Measurements from ENCODE around the gene EBPL. TPM values are rescaled to one million over a fixed set of nuclear protein-coding genes. Genes with fewer than 3 reads are reported as not detected.

EBPL gene
- total and polyA plus RNA-seq, 9 of the 15 experiments (the other 6 are each of a cell fraction or from before 2014, with no cell fraction given), result 5.2 to 68.3 (median 43.0) TPM

DNA sequence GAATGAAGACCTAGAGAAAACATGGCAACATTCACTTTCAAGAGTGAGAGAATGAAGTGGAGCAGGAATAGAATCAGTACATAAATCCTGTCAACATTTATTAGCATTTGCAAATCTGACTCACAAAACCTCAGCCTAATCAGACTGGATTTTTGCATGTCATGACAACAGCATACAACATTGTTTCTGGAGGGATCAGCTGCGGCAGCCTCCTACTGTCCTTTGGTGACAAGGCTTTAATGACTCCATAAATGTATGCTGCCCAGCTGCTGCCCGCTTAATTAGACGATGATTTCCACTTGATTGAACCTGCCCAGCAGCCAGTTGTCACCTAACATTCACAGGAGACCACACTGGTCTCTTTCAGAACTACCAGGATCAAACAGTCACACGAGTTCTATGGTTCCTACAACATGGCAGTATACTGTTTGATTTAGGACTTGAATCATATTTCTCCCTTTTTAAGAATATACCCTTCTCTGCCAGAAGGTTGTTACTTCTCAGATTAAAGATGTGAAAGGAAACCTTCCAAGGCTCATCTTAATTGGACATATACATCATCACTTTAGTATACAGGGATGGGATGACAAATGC is 9.3 kb downstream of the EBPL start:
- Histone ChIP-seq H3K27me3 (ENCODE audit: control insufficient read depth in 2 of 2, insufficient read depth in 2 of 2, low read length in 2 of 2) (no peaks in the 10 kb centered on the region), H3K36me3 (ENCODE audit: control insufficient read depth, insufficient read depth, low read length) (peaks cover 18% of the 10 kb centered on the region; the same call in 1 of the 3 replicates), H3K27ac (ENCODE audit: extremely low read depth, low read depth, low read length) (no peak overlapping the region), H3K9ac (ENCODE audit: insufficient read depth in 1 of 2, low read depth in 2 of 2, low read length in 2 of 2) (no peak overlapping the region), H4K20me1 (replicated peaks; ENCODE audit: control insufficient read depth, insufficient read depth, low read length) (no peaks in the 10 kb centered on the region), H2AFZ (ENCODE audit: low read depth, low read length) (no peak overlapping the region), H3K9me1 (ENCODE audit: control insufficient read depth, insufficient read depth, low read length) (no peaks in the 10 kb centered on the region), H3K4me1 (replicated peaks in 1 of 2; ENCODE audit: control insufficient read depth in 2 of 2, insufficient read depth in 2 of 2, low read length in 2 of 2) (no peaks in the 10 kb centered on the region), H3K4me2 (ENCODE audit: insufficient read depth, low read length) (no peak overlapping the region), H3K9me3 (replicated peaks; ENCODE audit: control insufficient read depth, insufficient read depth, low read depth, low read length) (no peaks in the 10 kb centered on the region), H3K79me2 (ENCODE audit: control insufficient read depth, insufficient read depth, low read length) (peaks cover 23% of the 10 kb centered on the region), H3K4me3 (no peak overlapping the region)
- intact Hi-C loops (cut with micrococcal nuclease), result no loop called here
- in situ Hi-C loops (cut with MboI), result no loop called here
- FAIRE-seq, result no peak
- ChIA-PET CTCF (ENCODE audit: low intra/inter-chr PET ratio) (no interaction called here), POLR2A (interaction anchor here (1.0 kb wide), 1 partner anchor 9 kb away, joined by 5 read pairs; the partner anchor contains the start of gene EBPL)
- BruUV-seq (replicated peaks), result no TSS peak
- ATAC-seq, result no peak
- WGBS (ENCODE audit: insufficient coverage, low coverage, missing lambda C conversion rate), result 64% methylated on average over 4 of the region's 4 CpGs
- no peak for DNase-seq (ENCODE audit: extremely low read depth in 1 of 4, low spot score in 3 of 4)
- peak; percentile 10 to 57; a peak in 1 of 4 replicates for TF ChIP-seq KDM1A (IDR thresholded peaks at IDR 0.05)
- no peak for TF ChIP-seq ZFP30 (CRISPR knock-in tag; IDR thresholded peaks at IDR 0.05; ENCODE audit: borderline replicate concordance)

DNA sequence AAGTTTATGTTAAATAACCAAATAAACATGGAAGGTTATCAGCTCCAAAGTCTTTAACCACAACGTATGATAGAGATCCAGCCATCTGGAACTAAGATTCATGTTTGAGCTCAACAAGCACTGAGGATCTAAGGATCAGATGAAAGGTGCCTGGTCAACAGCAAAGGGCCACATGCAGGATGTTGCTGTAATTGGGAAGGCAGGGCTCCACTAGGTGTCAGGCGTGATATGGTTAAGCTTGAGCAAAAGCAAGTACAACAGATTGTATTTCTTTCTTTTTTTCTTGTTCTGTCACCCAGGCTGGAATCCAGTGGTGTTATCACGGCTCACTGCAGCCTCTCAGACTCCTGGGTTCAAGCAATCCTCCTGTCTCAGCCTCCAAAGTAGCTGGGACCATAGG is 12.0 kb downstream of the EBPL start:
- WGBS (ENCODE audit: insufficient coverage, low coverage, missing lambda C conversion rate), result 78% methylated on average over 3 of the region's 3 CpGs
- no TSS peak for BruUV-seq (replicated peaks)
- H3K79me2 ChIP-seq (ENCODE audit: control insufficient read depth, insufficient read depth, low read length), result peaks cover 24% of the 10 kb centered on the region
- no peak overlapping the region for H3K9ac ChIP-seq (ENCODE audit: insufficient read depth in 1 of 2, low read depth in 2 of 2, low read length in 2 of 2)
- TF ChIP-seq NFE2L1 (tag; IDR thresholded peaks at IDR 0.05; ENCODE audit: borderline replicate concordance, low read depth), result no peak
- no peak for TF ChIP-seq ZNF311 (CRISPR knock-in tag; IDR thresholded peaks at IDR 0.05)
- H2AFZ ChIP-seq (ENCODE audit: low read depth, low read length), result no peak overlapping the region
- no peak for ATAC-seq
- ChIA-PET CTCF (ENCODE audit: low intra/inter-chr PET ratio) (no interaction called here), POLR2A (interaction anchor here (0.6 kb wide), 1 partner anchor 114 kb away, joined by 3 read pairs; no protein-coding TSS in a partner anchor)
- no peaks in the 10 kb centered on the region for H3K9me1 ChIP-seq (ENCODE audit: control insufficient read depth, insufficient read depth, low read length)
- H3K4me3 ChIP-seq, result no peak overlapping the region
- H3K4me1 ChIP-seq (replicated peaks in 1 of 2; ENCODE audit: control insufficient read depth in 2 of 2, insufficient read depth in 2 of 2, low read length in 2 of 2), result no peaks in the 10 kb centered on the region
- no peak overlapping the region for H3K27ac ChIP-seq (ENCODE audit: extremely low read depth, low read depth, low read length)
- in situ Hi-C loops (cut with MboI) (no loop called here), intact Hi-C loops (cut with micrococcal nuclease) (no loop called here)
- DNase-seq (ENCODE audit: extremely low read depth in 1 of 4, low spot score in 3 of 4), result peak in 1 of 4 experiments; percentile 8
- peaks cover 25% of the 10 kb centered on the region; the same call in 1 of the 3 replicates for H3K36me3 ChIP-seq (ENCODE audit: control insufficient read depth, insufficient read depth, low read length)
- no peaks in the 10 kb centered on the region for H3K27me3 ChIP-seq (ENCODE audit: control insufficient read depth in 2 of 2, insufficient read depth in 2 of 2, low read length in 2 of 2)
- H3K9me3 ChIP-seq (replicated peaks; ENCODE audit: control insufficient read depth, insufficient read depth, low read depth, low read length), result no peaks in the 10 kb centered on the region
- H4K20me1 ChIP-seq (replicated peaks; ENCODE audit: control insufficient read depth, insufficient read depth, low read length), result no peaks in the 10 kb centered on the region
- H3K4me2 ChIP-seq (ENCODE audit: insufficient read depth, low read length), result no peak overlapping the region
- FAIRE-seq, result no peak
